H9 (cell line): Measurements from ENCODE around the gene SH3GL1. TPM values are rescaled to one million over a fixed set of nuclear protein-coding genes. Genes with fewer than 3 reads are reported as not detected.
"Not testable (repeated sequence)": the region's sequence is repeated elsewhere in the genome, so short reads cannot be mapped to it uniquely, and the experiment has no call there.

Source experiments
- DNase-seq: peaks from one replicate; pipeline ENCODE4 v3.0.0-alpha.2; 2017
- H2AFZ ChIP-seq: one replicate; pipeline ENCODE4 v1.6.1; 2013; ENCODE audit warnings: mild to moderate bottlenecking, low read length, control low read depth, moderate library complexity
- H2AK5ac ChIP-seq: 2 replicates; pipeline ENCODE4 v1.6.1; 2013; ENCODE audit warnings: low read length, control low read depth, mixed read lengths; ENCODE audit not compliant: insufficient read length
- H2BK120ac ChIP-seq: one replicate; pipeline ENCODE4 v1.6.1; 2013; ENCODE audit warnings: low read depth, mild to moderate bottlenecking, low read length, control low read depth, inconsistent platforms; ENCODE audit not compliant: poor library complexity, severe bottlenecking
- H2BK12ac ChIP-seq: 2 replicates; pipeline ENCODE4 v1.6.1; 2013; ENCODE audit warnings: low read length, control low read depth, mixed read lengths, low read depth; ENCODE audit not compliant: insufficient read length
- H2BK15ac ChIP-seq: 2 replicates; pipeline ENCODE4 v1.6.1; 2013; ENCODE audit warnings: low read depth, low read length, control low read depth
- H2BK20ac ChIP-seq: one replicate; pipeline ENCODE4 v1.6.1; 2013; ENCODE audit warnings: low read depth, mild to moderate bottlenecking, low read length, control low read depth, inconsistent platforms; ENCODE audit not compliant: poor library complexity, severe bottlenecking
- H2BK5ac ChIP-seq: 2 replicates; pipeline ENCODE4 v1.6.1; 2013; ENCODE audit warnings: low read length, control low read depth, mixed read lengths; ENCODE audit not compliant: insufficient read length
- H3K14ac ChIP-seq: 2 replicates; pipeline ENCODE4 v1.6.1; 2013; ENCODE audit warnings: low read length, control low read depth; ENCODE audit not compliant: insufficient read depth
- H3K18ac ChIP-seq: 2 replicates; pipeline ENCODE4 v1.6.1; 2013; ENCODE audit warnings: low read depth, mild to moderate bottlenecking, mixed read lengths, low read length, control low read depth; ENCODE audit not compliant: insufficient read length
- H3K23ac ChIP-seq: 2 replicates; pipeline ENCODE4 v1.6.1; 2013; ENCODE audit warnings: low read length, control low read depth, mixed read lengths, low read depth; ENCODE audit not compliant: insufficient read length
- H3K23me2 ChIP-seq: 2 replicates; pipeline ENCODE4 v1.6.1; 2013; ENCODE audit warnings: low read depth, mild to moderate bottlenecking, mixed read lengths, low read length, control low read depth; ENCODE audit not compliant: insufficient read length, poor library complexity, severe bottlenecking
- H3K27ac ChIP-seq: 2 replicates; pipeline ENCODE4 v1.5.1; 2013; ENCODE audit warnings: low read length, control low read depth, mixed read lengths, low read depth; ENCODE audit not compliant: insufficient read length
- H3K27me3 ChIP-seq: 2 replicates; pipeline ENCODE4 v1.6.1; 2013; ENCODE audit warnings: low read length, control low read depth, inconsistent platforms; ENCODE audit not compliant: insufficient read depth
- H3K4ac ChIP-seq: 2 replicates; pipeline ENCODE4 v1.6.1; 2013; ENCODE audit warnings: low read depth, mild to moderate bottlenecking, control low read depth, inconsistent platforms, low read length, moderate library complexity
- H3K4me1 ChIP-seq: 2 replicates; pipeline ENCODE4 v1.6.1; 2013; ENCODE audit warnings: low read length, control low read depth, inconsistent platforms; ENCODE audit not compliant: insufficient read depth
- H3K4me2 ChIP-seq: 2 replicates; pipeline ENCODE4 v1.6.1; 2013; ENCODE audit warnings: low read length, control low read depth, mixed read lengths; ENCODE audit not compliant: insufficient read length, insufficient read depth
- H3K56ac ChIP-seq: 2 replicates; pipeline ENCODE4 v1.6.1; 2013; ENCODE audit warnings: low read depth, mild to moderate bottlenecking, mixed read lengths, low read length, control low read depth; ENCODE audit not compliant: insufficient read length
- H3K79me1 ChIP-seq: 2 replicates; pipeline ENCODE4 v1.6.1; 2013; ENCODE audit warnings: low read depth, mild to moderate bottlenecking, moderate library complexity, low read length, control low read depth, inconsistent platforms; ENCODE audit not compliant: insufficient read depth, poor library complexity, severe bottlenecking
- H3K79me2 ChIP-seq: 2 replicates; pipeline ENCODE4 v1.6.1; 2013; ENCODE audit warnings: low read length, control low read depth, inconsistent platforms; ENCODE audit not compliant: insufficient read depth
- H3K9ac ChIP-seq: 2 replicates; pipeline ENCODE4 v1.6.1; 2013; ENCODE audit warnings: low read length, control low read depth, mixed read lengths; ENCODE audit not compliant: insufficient read length; ENCODE audit errors: extremely low read depth
- H3K9me3 ChIP-seq: one replicate; pipeline ENCODE4 v1.6.1; 2013; ENCODE audit warnings: low read depth, low read length, inconsistent platforms; ENCODE audit not compliant: control insufficient read depth
- H3T11ph ChIP-seq: one replicate; pipeline ENCODE4 v1.6.1; 2013; ENCODE audit warnings: mild to moderate bottlenecking, low read length, control low read depth, inconsistent platforms
- H4K20me1 ChIP-seq: one replicate; pipeline ENCODE4 v1.6.1; 2013; ENCODE audit not compliant: control insufficient read depth, insufficient read length, insufficient read depth
- H4K5ac ChIP-seq: 2 replicates; pipeline ENCODE4 v1.6.1; 2013; ENCODE audit warnings: low read depth, mild to moderate bottlenecking, mixed read lengths, low read length, control low read depth; ENCODE audit not compliant: insufficient read length
- H4K8ac ChIP-seq: replicated peaks from 2 replicates; pipeline ENCODE4 v1.6.1; 2013; ENCODE audit warnings: low read length, control low read depth, mixed read lengths, low read depth; ENCODE audit not compliant: insufficient read length
- H4K91ac ChIP-seq: 2 replicates; pipeline ENCODE4 v1.6.1; 2013; ENCODE audit warnings: low read depth, mild to moderate bottlenecking, moderate library complexity, mixed read lengths, low read length, control low read depth; ENCODE audit not compliant: insufficient read length
- H3K27ac Mint-ChIP-seq, 3 experiments: 2 replicates in 2 of 3; 3 replicates in 1 of 3; pipeline ENCODE4 v1.8.0; 2020 to 2021; ENCODE audit warnings: mixed read lengths in 3 of 3, mild to moderate bottlenecking in 1 of 3, moderate library complexity in 1 of 3
- H3K27me3 Mint-ChIP-seq: 2 replicates; pipeline ENCODE4 v1.8.0; 2021; ENCODE audit warnings: low read depth, mild to moderate bottlenecking, moderate library complexity, mixed read lengths
- H3K36me3 Mint-ChIP-seq, 3 experiments: 2 replicates in 2 of 3; 3 replicates in 1 of 3; pipeline ENCODE4 v1.8.0; 2020 to 2021; ENCODE audit warnings: low read depth in 3 of 3, mixed read lengths in 3 of 3; ENCODE audit not compliant: insufficient read depth in 1 of 3
- H3K4me1 Mint-ChIP-seq, 2 experiments: 2 replicates each; pipeline ENCODE4 v1.8.0; 2020; ENCODE audit warnings: mixed read lengths in 2 of 2
- H3K4me3 Mint-ChIP-seq, 2 experiments: 2 replicates in 1 of 2; 3 replicates in 1 of 2; pipeline ENCODE4 v1.8.0; 2020 to 2021; ENCODE audit warnings: mild to moderate bottlenecking in 2 of 2, mixed read lengths in 2 of 2, moderate library complexity in 1 of 2
- H3K9me3 Mint-ChIP-seq, 2 experiments: 2 replicates in 1 of 2; 3 replicates in 1 of 2; pipeline ENCODE4 v1.8.0; 2020; ENCODE audit warnings: mild to moderate bottlenecking in 2 of 2, mixed read lengths in 2 of 2, moderate library complexity in 1 of 2
- CTCF ChIP-seq: fragments of 200-600 bp; sonication (generic); conservative IDR thresholded peaks from 3 replicates; pipeline ENCODE4 v1.8.0; 2021; ENCODE audit warnings: antibody characterized with exemption, mild to moderate bottlenecking
- WGBS: extraction: QIAGEN DNeasy Blood & Tissue Kit; methylation state at CpG from one replicate; pipeline ENCODE4 v1.1.7; 2013; ENCODE audit warnings: missing lambda C conversion rate, low lambda C conversion rate, mixed read lengths; ENCODE audit not compliant: insufficient read length; ENCODE audit errors: extremely low coverage; 5-methylcytosine and 5-hydroxymethylcytosine counted together
- total RNA-seq: library from RNA; stranded (reverse); gene quantifications from 2 replicates; pipeline ENCODE4 v1.2.1, GENCODE V29; 2021

SH3GL1 gene
- total RNA-seq, 1 experiment from 2014 or later = 85.5 TPM

GRCh38 chr19:4350111-4350510 lies 50.2 kb downstream of the SH3GL1 start:
- H4K20me1 ChIP-seq = no peaks in the 10 kb centered on the region
- Mint-ChIP-seq H3K27ac (peak overlapping the region; percentile 8 to 79 (median 65); a peak in 3 of 7 replicates), H3K4me1 (peaks cover 0 to 2% of the 10 kb centered on the region in 2 experiments; a peak in 1 of 4 replicates), H3K27me3 (no peaks in the 10 kb centered on the region), H3K36me3 (peaks cover 17 to 63% (median 63%) of the 10 kb centered on the region in 3 experiments), H3K9me3 (no peaks in the 10 kb centered on the region; a peak in 1 of 5 replicates), H3K4me3 (no peak overlapping the region)
- H3K9ac ChIP-seq = no peak overlapping the region
- H3K56ac ChIP-seq = no peak overlapping the region
- H2BK5ac ChIP-seq = no peak overlapping the region
- H3K23ac ChIP-seq = no peak overlapping the region
- H3K79me2 ChIP-seq = no peaks in the 10 kb centered on the region
- H3T11ph ChIP-seq = no peak overlapping the region
- no peak overlapping the region for H2BK15ac ChIP-seq
- no peak overlapping the region for H2BK120ac ChIP-seq
- H4K91ac ChIP-seq = no peak overlapping the region
- DNase-seq = no peak
- no peaks in the 10 kb centered on the region for H3K23me2 ChIP-seq
- no peak for TF ChIP-seq CTCF
- H2AK5ac ChIP-seq = no peak overlapping the region
- H3K4me1 ChIP-seq = no peaks in the 10 kb centered on the region
- no peak overlapping the region for H3K27ac ChIP-seq
- WGBS = no CpG with 5 or more reads among the region's 8 CpGs
- H3K79me1 ChIP-seq = no peaks in the 10 kb centered on the region
- no peak overlapping the region for H4K5ac ChIP-seq
- H3K18ac ChIP-seq = no peak overlapping the region
- H3K4ac ChIP-seq = no peak overlapping the region
- H2BK20ac ChIP-seq = no peak overlapping the region
- H2AFZ ChIP-seq = no peak overlapping the region
- no peak overlapping the region for H2BK12ac ChIP-seq
- no peak overlapping the region for H3K4me2 ChIP-seq
- no peaks in the 10 kb centered on the region for H3K9me3 ChIP-seq
- no peaks in the 10 kb centered on the region for H3K27me3 ChIP-seq
- H4K8ac ChIP-seq = no peak overlapping the region
- H3K14ac ChIP-seq = no peak overlapping the region

- not testable (repeated sequence) for H3K4me1 ChIP-seq, H3K27me3 Mint-ChIP-seq, H2BK12ac ChIP-seq, H4K20me1 ChIP-seq, H2BK120ac ChIP-seq, H3K9ac ChIP-seq, H3K9me3 ChIP-seq, H3K4me2 ChIP-seq, H3K4me1 Mint-ChIP-seq, H4K91ac ChIP-seq, H3K27ac ChIP-seq, H3K79me1 ChIP-seq, DNase-seq, H3K56ac ChIP-seq, H3K27me3 ChIP-seq, H3K79me2 ChIP-seq, H3K9me3 Mint-ChIP-seq, H3K4ac ChIP-seq, H2BK15ac ChIP-seq, H2BK5ac ChIP-seq, H3K14ac ChIP-seq, H2AFZ ChIP-seq, H4K5ac ChIP-seq, H3K23me2 ChIP-seq, H3K18ac ChIP-seq, H2AK5ac ChIP-seq, H3K4me3 Mint-ChIP-seq, H3T11ph ChIP-seq, H4K8ac ChIP-seq, H2BK20ac ChIP-seq, H3K23ac ChIP-seq
- Mint-ChIP-seq H3K36me3 (peaks cover 17 to 60% (median 59%) of the 10 kb centered on the region in 3 experiments), H3K27ac (peak overlapping the region in 1 of 3 experiments; percentile 48; a peak in 1 of 7 replicates)
- WGBS = no CpG with 5 or more reads among the region's 16 CpGs
These were observed 51.1 kb downstream of the SH3GL1 start for GRCh38 chr19:4349225-4349624.
